Testis (tissue), 3 donors: ENCODE results near the gene LRRC3. TPM values are rescaled to one million over a fixed set of nuclear protein-coding genes. Genes with fewer than 3 reads are reported as not detected.
A peak's percentile ranks its signal among the peaks of the same experiment; 100 is the strongest.

Source experiments
- DNase-seq: peaks from one replicate; pipeline ENCODE4 v3.0.0-alpha.2; 2019
- H3K27ac ChIP-seq, 2 donors: fragments of 200-600 bp; sonication (generic); one replicate each; pipeline ENCODE4 v1.5.1; 2019
- H3K27me3 ChIP-seq: fragments of 200-600 bp; sonication (generic); one replicate; pipeline ENCODE4 v1.5.1; 2019
- H3K36me3 ChIP-seq: fragments of 200-600 bp; sonication (generic); one replicate; pipeline ENCODE4 v1.5.1; 2017; ENCODE audit warnings: low read depth; ENCODE audit errors: missing control alignments
- H3K4me1 ChIP-seq: fragments of 200-600 bp; sonication (generic); one replicate; pipeline ENCODE4 v1.5.1; 2019
- H3K4me3 ChIP-seq, 2 donors: fragments of 200-600 bp; sonication (generic); one replicate each; pipeline ENCODE4 v1.5.1; 2017 to 2019
- H3K9me3 ChIP-seq: fragments of 200-600 bp; sonication (generic); one replicate; pipeline ENCODE4 v1.5.1; 2017
- POLR2A ChIP-seq: fragments of 450-650 bp; IDR thresholded peaks from one replicate; pipeline ENCODE4 v1.6.1; 2017; ENCODE audit warnings: antibody characterized with exemption, mild to moderate bottlenecking, moderate library complexity
- WGBS, 2 donors: methylation state at CpG; one replicate each; pipeline ENCODE4 v1.1.5; 2018; 5-methylcytosine and 5-hydroxymethylcytosine counted together
- intact Hi-C: fragments of 100-400 bp; cut with DNase I; formaldehyde crosslinking; loops from one replicate; pipeline ENCODE4 v1.15.1; 2023; ENCODE audit warnings: low total_unique reads
- polyA plus RNA-seq: library from polyadenylated mRNA; stranded (reverse); fragments of 350-450 nt; fragmentation: Illumina TruSeq; extraction: RNeasy Lipid Tissue Mini Kit (QIAGEN cat#74804); gene quantifications from one replicate; pipeline ENCODE4 v1.2.3, GENCODE V29; 2014; ENCODE audit warnings: low read depth, low replicate concordance; ENCODE audit not compliant: insufficient read depth
- total RNA-seq, 2 donors: library from RNA; depleted of rRNA; stranded (reverse); fragments of >200 nt; gene quantifications; one replicate each; pipeline ENCODE4 v1.2.3, GENCODE V29; 2016
- TF ChIP-seq, protein P1 (sequence below), 3 experiments: fragments of 450-650 bp in 2 of 3; fragments of 200-600 bp in 1 of 3; sonication (generic) in 1 of 3; IDR thresholded peaks; one replicate each; pipeline ENCODE4 v1.5.1; 2016 to 2019; ENCODE audit warnings: antibody characterized with exemption in 3 of 3, mild to moderate bottlenecking in 2 of 3, moderate library complexity in 1 of 3

The LRRC3 gene
- total and polyA plus RNA-seq, 3 donors from 2014 or later: 4.9 to 11.8 (median 8.3) TPM

DNA sequence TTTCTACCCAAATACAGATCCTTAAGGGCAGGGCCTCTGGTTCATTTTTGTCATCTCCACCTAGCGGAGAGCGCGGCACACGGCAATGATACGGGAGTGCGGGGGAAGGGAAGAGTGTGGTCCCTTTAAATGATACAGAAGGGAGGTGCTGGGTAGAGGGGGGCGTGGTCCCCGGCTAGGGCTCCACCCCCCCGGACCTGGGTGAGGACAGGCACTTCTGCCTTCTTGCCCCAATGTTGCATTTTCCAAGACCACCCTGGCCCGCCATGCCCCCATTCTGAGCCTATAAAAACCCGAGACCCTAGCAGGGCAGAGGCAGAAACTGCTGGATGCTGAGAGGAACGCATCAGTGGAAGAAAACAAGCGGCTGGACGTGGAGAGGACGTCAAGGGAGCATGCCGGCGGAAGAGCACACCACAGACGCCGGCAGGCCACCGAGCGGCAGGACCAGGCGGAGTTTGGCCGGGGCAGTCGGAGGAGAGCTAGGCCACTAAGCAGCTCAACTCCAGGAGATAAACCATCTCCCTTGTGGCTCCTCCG lies 30.0 kb downstream of the LRRC3 start:
- Histone ChIP-seq H3K4me1 (no peaks in the 10 kb centered on the region), H3K36me3 (no peaks in the 10 kb centered on the region), H3K27me3 (no peaks in the 10 kb centered on the region), H3K27ac (no peak overlapping the region), H3K4me3 (peak overlapping the region; percentile 37 to 54), H3K9me3 (no peaks in the 10 kb centered on the region)
- WGBS, 2 donors: 51 to 66% methylated on average over 20 to 25 of the region's 25 CpGs
- TF ChIP-seq, protein P1, sequence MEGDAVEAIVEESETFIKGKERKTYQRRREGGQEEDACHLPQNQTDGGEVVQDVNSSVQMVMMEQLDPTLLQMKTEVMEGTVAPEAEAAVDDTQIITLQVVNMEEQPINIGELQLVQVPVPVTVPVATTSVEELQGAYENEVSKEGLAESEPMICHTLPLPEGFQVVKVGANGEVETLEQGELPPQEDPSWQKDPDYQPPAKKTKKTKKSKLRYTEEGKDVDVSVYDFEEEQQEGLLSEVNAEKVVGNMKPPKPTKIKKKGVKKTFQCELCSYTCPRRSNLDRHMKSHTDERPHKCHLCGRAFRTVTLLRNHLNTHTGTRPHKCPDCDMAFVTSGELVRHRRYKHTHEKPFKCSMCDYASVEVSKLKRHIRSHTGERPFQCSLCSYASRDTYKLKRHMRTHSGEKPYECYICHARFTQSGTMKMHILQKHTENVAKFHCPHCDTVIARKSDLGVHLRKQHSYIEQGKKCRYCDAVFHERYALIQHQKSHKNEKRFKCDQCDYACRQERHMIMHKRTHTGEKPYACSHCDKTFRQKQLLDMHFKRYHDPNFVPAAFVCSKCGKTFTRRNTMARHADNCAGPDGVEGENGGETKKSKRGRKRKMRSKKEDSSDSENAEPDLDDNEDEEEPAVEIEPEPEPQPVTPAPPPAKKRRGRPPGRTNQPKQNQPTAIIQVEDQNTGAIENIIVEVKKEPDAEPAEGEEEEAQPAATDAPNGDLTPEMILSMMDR (IDR thresholded peaks at IDR 0.05): peak in 1 of 3 experiments; percentile 23
- no peak for TF ChIP-seq POLR2A
- DNase-seq: peak; percentile 81
- intact Hi-C loops: no loop called here

GRCh38 chr21:44485796-44486195 lies 30.5 kb downstream of the LRRC3 start:
- no peak overlapping the region for H3K27ac ChIP-seq
- intact Hi-C loops: no loop called here
- no peaks in the 10 kb centered on the region for H3K36me3 ChIP-seq
- no peaks in the 10 kb centered on the region for H3K27me3 ChIP-seq
- TF ChIP-seq POLR2A: no peak
- TF ChIP-seq, protein P1 (IDR thresholded peaks at IDR 0.05): no peak
- 48 to 65% methylated on average over 10 of the region's 10 CpGs for WGBS, 2 donors
- peak overlapping the region; percentile 37 to 54 for H3K4me3 ChIP-seq
- no peak for DNase-seq
- H3K4me1 ChIP-seq: no peaks in the 10 kb centered on the region
- H3K9me3 ChIP-seq: no peaks in the 10 kb centered on the region

- no peaks in the 10 kb centered on the region for H3K4me1 ChIP-seq
- H3K4me3 ChIP-seq: peak overlapping the region in 1 of 2 donors; percentile 54
- WGBS, 2 donors: 66 to 71% methylated on average over 16 of the region's 16 CpGs
- no peaks in the 10 kb centered on the region for H3K27me3 ChIP-seq
- H3K36me3 ChIP-seq: no peaks in the 10 kb centered on the region
- TF ChIP-seq POLR2A: no peak
- TF ChIP-seq, protein P1 (IDR thresholded peaks at IDR 0.05): no peak
- intact Hi-C loops: no loop called here
- DNase-seq: no peak
- no peak overlapping the region for H3K27ac ChIP-seq
- no peaks in the 10 kb centered on the region for H3K9me3 ChIP-seq
Observed at GRCh38 chr21:44486302-44486701, 31.0 kb downstream of the LRRC3 start.

- no peaks in the 10 kb centered on the region for H3K36me3 ChIP-seq
- H3K27ac ChIP-seq: no peak overlapping the region
- H3K4me1 ChIP-seq: no peaks in the 10 kb centered on the region
- DNase-seq: peak; percentile 48
- no peaks in the 10 kb centered on the region for H3K9me3 ChIP-seq
- H3K27me3 ChIP-seq: no peaks in the 10 kb centered on the region
- intact Hi-C loops: no loop called here
- 37 to 38% methylated on average over 4 of the region's 4 CpGs for WGBS, 2 donors
- no peak overlapping the region for H3K4me3 ChIP-seq
- TF ChIP-seq, protein P1 (IDR thresholded peaks at IDR 0.05): peak in 2 of 3 experiments; percentile 13 to 45
- TF ChIP-seq POLR2A: no peak
Observed at GRCh38 chr21:44487831-44488230, 32.5 kb downstream of the LRRC3 start.

DNA sequence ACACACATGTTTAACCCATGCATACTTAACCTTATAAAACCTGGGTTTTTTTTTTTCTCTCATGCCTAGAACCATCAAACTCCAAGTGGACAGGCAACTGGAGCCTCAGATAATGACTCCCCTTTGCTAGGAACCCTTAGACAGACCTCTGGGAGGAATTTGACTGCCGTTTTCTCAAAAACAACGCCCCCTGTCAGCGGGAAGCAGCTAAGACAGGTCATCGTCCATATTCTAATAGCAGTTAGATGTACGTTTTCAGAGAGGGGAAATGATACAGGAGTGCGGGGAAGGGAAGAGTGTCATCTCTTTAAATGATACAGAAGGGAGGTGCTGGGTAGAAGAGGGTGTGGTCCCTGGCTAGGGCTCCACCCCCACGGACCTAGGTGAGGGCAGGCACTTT lies 34.7 kb downstream of the LRRC3 start:
- Histone ChIP-seq H3K36me3 (no peaks in the 10 kb centered on the region), H3K4me3 (no peak overlapping the region), H3K27me3 (no peaks in the 10 kb centered on the region), H3K9me3 (no peaks in the 10 kb centered on the region), H3K4me1 (no peaks in the 10 kb centered on the region), H3K27ac (no peak overlapping the region)
- intact Hi-C loops: no loop called here
- TF ChIP-seq, protein P1 (IDR thresholded peaks at IDR 0.05): no peak
- no peak for TF ChIP-seq POLR2A
- DNase-seq: no peak
- WGBS, 2 donors: 50 to 57% methylated on average over 7 of the region's 7 CpGs
